ENCODE data around the gene PIP5K1A.

DNA sequence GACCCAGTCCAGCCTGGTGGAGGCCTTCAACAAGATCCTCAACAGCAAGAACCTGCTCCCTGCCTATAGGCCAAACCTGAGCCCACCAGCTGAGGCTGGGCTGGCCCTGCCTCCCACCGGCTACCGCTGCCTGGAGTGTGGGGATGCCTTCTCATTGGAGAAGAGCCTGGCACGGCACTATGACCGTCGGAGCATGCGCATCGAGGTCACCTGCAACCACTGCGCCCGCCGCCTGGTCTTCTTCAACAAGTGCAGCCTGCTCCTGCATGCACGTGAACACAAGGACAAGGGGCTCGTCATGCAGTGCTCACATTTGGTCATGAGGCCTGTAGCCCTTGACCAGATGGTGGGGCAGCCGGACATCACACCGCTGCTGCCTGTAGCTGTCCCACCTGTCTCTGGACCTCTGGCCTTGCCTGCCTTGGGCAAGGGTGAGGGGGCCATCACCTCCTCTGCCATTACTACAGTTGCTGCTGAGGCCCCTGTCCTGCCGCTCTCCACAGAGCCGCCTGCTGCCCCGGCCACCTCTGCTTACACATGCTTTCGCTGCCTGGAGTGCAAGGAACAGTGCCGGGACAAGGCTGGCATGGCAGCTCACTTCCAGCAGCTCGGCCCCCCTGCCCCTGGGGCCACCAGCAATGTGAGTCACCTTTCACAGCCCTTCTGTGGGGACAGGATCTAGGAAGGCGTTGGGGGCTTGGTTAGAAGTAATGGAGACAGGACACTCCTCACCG is 89.6 kb downstream of the PIP5K1A start:
- TF ChIP-seq CTCF (IDR thresholded peaks at IDR 0.05; ENCODE audit: poor library complexity) (no peak), EZH2 (IDR thresholded peaks at IDR 0.05; ENCODE audit: borderline replicate concordance) (no peak)
